GM21390 (cell line): ENCODE measurements around the gene NIPA2.
A peak's percentile ranks its signal among the peaks of the same experiment; 100 is the strongest.
"Not testable (repeated sequence)": the region's sequence is repeated elsewhere in the genome, so short reads cannot be mapped to it uniquely, and the experiment has no call there.

Experiments used
- ATAC-seq: cut with Tn5 transposase; IDR thresholded peaks from one replicate; pipeline ENCODE4 v1.9.1; 2021; ENCODE audit not compliant: unreplicated experiment

The NIPA2 gene

GRCh38 chr15:22838292-22839042 is at the start of gene NIPA2:
Gene NIPA2 (plus strand): TSS chr15:22838666. CDS start chr15:22851732, 13,066 bp downstream.
- ATAC-seq, result peak; percentile 70

GRCh38 chr15:22794063-22794462 is 44.4 kb upstream of the NIPA2 start:
- no peak for ATAC-seq

DNA sequence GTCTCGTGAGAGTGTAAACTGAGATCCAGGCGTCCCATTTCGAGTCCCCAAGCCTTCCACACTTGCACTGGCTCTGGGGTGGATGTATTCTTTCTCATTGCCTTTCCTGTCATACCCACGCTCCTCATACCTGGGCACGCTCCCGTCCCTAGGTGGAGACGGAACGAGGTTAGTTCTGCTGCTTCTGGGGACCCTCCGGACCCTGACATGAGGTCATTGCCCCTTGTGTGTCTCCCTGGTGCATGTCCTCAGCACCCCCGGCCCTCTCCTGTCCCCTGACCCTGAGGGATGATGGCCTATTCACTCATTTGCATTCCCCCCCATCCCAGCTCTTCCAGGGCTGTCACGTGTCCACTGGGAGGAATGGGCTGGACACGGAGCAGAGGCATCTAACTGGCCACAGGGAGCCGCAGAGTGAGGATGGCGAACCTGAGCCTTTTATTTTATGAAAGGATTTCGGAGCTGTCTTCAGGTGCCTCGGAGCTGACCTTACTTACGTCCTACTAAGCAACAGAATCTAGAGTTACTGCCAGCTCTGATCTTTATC is 43.8 kb upstream of the NIPA2 start:
- ATAC-seq, result no peak

DNA sequence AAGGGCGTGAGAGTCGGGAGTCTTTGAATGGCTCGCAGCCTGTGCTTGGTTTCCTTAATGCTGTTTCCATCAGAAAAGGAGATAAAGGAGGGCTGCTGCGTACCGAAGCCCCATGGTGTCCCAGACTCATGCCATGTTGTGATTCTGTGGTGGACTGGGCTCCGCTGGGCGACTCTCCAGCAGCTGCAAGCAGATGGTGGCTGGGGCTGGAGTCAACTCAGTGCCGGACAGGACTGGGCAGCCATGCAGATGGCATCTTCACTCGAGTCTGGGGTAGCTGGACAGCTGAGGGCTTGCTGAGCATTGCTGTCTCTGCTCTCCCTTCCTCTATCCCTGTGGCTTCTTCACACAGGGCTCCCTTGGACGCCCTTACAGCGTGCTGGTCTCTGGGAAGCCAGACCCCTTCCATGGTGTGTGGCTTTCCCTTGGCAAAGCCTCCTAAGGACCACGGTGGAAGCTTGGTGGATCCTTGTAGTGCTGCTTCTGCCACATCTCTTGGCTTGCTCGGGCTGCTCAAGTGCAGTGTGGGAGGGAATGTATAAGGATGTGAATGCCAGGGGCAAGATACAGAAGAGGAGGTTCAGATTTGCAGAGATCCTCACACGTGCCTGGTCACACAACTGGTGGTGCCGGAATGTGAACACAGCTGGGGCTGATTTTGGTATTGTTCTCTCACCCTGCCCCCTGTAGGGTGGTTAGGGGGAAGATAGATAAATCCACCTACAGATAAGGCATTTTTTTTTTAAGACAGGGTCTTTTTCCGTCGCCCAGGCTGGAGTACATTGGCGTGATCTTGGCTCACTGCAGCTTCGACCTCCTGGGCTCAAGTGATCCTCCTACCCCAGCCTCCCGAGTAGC is 43.0 kb upstream of the NIPA2 start:
- ATAC-seq, result no peak

DNA sequence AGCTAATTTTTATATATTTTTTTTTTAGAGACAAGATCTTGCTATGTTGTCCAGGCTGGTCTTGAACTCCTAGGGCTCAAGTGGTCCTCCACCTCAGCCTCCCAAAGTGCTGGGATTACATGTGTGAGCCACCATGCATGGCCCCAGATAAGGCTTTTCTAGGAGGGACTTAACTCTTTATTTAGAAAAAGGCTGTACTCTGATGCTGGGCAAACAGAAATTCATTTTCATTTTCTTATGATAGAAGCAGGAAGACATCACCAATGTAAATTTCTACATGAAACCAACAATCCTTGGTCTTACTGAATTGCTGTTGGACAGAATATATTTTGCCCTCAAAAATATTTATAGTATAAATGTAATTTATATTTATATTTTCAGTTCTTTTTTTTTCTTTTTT is 42.4 kb upstream of the NIPA2 start:
- ATAC-seq, result peak; percentile 7

DNA sequence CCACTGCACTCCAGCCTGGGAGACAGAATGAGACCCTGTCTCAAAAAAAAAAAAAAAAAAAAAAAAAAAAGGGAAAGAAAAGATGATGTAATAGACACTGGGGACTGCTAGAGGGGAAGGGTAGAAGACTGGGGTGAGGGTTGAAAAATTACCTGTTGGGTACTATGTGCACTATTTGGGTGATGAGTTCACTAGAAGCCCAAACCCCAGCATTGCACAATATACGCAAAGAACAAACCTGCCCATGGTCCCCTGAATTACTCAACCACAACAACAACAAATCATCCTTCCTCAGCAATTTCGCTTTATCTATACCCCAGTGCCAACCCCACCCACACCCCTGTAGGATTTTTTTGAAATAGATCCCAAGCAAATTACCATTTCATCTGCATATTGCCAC is 38.6 kb upstream of the NIPA2 start:
- ATAC-seq, result no peak

- ATAC-seq, result not testable (repeated sequence)
These were observed 35.5 kb upstream of the NIPA2 start for GRCh38 chr15:22803006-22803405.

DNA sequence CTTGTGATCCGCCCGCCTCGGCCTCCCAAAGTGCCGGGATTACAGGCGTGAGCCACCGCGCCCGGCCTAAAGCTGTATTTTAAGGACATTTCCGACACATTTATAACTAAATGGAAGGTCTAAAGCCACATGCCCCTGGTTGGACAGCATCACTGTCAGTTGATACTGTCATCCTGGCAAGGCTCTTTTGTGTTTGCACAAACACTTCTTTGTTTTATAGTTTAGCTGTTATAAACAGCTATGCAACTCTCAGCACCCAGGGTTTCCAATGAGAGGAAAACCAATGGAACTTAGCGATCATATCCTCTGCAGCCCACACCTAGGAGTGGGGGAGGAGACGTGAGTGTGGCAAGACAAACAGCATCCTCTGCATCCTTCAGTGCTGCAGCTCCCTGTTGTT is 32.3 kb upstream of the NIPA2 start:
- ATAC-seq, result no peak

DNA sequence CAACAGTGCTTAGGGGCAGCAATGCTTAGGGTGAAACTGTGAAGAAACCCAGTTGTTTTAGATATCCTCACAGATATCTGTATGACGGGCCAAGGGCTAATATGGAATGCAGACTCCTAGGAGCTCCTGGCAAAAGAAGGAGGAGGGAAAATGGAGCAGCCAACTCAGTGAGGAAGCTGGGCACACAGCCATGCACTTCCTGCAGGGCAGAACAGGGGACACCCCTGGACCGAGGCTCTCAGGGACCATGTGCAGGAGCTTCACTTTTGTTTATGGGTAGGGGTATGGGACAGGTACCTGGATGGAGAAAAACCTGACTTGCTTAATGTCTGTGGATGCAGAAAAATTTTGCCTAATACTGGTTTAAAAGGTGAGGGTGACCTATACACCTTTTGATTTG is 31.8 kb upstream of the NIPA2 start:
- ATAC-seq, result no peak

DNA sequence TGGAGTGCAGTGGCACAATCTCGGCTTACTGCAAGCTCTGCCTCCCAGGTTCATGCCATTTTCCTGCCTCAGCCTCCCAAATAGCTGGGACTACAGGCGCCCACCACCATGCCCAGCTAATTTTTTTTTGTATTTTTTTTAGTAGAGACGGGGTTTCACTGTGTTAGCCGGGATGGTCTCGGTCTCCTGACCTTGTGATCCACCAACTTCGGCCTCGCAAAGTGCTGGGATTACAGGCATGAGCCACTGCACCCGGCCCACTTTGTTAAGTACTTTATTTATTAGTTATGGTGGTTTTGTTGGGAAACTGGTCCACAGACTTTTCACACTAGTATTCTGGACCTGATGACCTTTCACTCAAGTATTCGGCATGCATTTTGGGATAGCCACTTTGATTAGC is 30.6 kb upstream of the NIPA2 start:
- ATAC-seq, result not testable (repeated sequence)

GRCh38 chr15:22808240-22808639 is 30.2 kb upstream of the NIPA2 start:
- no peak for ATAC-seq

- no peak for ATAC-seq
These were observed 29.6 kb upstream of the NIPA2 start for GRCh38 chr15:22808761-22809280.

DNA sequence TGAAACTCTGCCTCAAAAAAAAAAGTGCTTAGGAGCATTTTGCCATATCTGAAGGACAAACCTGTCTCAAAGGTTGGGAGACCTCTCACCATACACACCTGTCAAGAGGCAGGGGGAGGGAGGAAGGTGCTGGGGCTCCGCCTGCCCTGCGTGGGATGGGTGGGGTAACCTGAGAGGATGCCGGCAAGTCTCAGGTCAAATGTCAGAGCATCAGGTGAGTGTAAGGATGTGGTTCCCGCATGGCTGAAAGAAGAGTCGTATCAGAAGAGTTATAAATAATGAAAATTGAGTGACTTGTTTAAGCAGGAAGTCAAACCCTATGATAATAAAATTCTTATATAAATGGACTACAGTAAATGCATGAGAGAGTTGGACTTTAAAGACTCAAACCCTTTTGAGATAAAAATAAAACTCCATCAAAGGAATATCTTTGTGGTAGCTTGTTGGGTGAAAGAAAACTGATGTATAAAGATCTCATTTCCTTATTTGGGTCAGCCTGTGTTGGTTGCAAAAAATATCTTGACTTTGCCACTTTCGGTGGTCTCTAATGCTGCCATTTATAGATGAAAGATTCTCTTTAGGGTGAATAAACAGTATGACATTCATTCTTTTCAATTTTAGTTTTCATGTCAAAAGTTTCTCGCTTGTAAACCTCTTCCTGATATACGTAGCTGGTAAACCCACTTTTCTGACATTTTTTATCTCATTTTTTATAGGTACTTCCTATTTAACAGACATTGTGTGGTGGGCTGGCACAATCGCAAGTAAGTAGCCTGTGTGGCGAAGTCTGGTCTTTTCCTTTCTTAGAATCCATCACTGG is 28.2 kb upstream of the NIPA2 start:
- ATAC-seq, result no peak

- ATAC-seq, result no peak
These were observed 27.6 kb upstream of the NIPA2 start for GRCh38 chr15:22810853-22811338.

DNA sequence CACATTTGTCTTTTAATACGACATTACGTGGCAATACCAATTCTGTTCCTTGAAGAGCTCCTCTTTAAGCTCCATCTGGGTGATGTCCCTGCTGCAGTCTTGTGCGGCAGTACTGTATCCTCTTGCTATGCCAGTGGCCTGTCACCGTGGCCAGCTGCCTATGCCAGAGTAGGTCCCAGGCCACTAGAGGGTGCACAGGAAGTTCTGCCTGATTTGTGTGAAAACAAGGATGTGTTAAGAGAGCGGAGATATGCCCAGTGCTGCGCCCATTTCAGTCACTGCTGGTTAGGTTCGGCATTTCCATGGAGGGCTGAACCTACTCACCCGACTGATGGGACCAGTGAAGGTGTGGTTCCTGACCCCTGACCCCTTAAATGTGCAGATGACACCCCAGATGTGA is 26.8 kb upstream of the NIPA2 start:
- no peak for ATAC-seq

- ATAC-seq, result no peak
These were observed 24.6 kb upstream of the NIPA2 start for GRCh38 chr15:22813844-22814243.

DNA sequence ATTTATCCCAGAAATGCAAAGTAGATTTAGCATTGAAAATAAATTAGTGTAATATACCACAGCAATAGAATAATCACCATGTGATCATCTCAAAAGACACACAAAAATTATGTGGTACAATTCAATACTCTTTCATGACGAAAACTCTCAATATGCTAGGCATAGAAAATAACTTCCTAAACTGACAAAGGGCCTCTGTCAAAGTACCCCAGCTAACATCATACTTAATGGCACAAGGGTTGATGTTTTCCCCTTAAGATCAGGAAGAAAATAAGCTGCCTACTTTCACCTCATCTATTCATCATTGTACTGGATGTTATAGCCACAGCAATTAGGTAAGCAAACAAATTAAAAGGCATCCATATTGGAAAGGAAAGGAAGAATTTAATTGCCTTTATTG is 22.7 kb upstream of the NIPA2 start:
- ATAC-seq, result no peak

- no peak for ATAC-seq
These were observed 18.8 kb upstream of the NIPA2 start for GRCh38 chr15:22819651-22820050.

GRCh38 chr15:22823495-22824128 is 14.9 kb upstream of the NIPA2 start:
- ATAC-seq, result no peak

DNA sequence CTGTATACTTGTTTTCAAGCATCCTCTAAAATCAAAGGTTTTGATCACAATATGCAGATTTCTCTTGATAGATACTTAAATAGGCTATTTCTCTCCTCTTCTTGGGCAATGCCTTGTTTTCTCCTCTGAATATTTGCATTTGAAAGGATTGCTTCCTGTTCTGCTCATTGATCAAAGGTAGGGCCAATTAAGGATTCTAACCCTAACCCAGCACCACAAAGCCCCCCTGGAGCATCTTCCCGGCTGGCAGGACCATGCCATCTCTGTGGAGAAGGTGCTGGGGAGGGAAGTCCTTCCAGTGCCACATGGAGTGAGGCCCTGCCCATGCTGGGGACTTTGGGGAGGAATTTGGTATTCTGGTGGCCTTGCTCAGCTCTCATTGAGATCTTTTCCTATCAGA is 11.3 kb upstream of the NIPA2 start:
- ATAC-seq, result no peak
